Prostate gland (tissue), 2 donors: ENCODE measurements around the gene NR6A1.

Experiments used
- POLR2A ChIP-seq: fragments of 450-650 bp; IDR thresholded peaks from one replicate; pipeline ENCODE4 v1.6.1; 2016; ENCODE audit warnings: antibody characterized with exemption, mild to moderate bottlenecking
- TF ChIP-seq, protein P1 (sequence below), 4 experiments: fragments of 200-600 bp in 2 of 4; fragments of 450-650 bp in 2 of 4; sonication (generic) in 2 of 4; IDR thresholded peaks; 1 replicate in 3 of 4; 2 replicates in 1 of 4; pipeline ENCODE4 v1.5.1; 2016 to 2019; ENCODE audit warnings: antibody characterized with exemption in 4 of 4, mild to moderate bottlenecking in 2 of 4, moderate library complexity in 2 of 4

DNA sequence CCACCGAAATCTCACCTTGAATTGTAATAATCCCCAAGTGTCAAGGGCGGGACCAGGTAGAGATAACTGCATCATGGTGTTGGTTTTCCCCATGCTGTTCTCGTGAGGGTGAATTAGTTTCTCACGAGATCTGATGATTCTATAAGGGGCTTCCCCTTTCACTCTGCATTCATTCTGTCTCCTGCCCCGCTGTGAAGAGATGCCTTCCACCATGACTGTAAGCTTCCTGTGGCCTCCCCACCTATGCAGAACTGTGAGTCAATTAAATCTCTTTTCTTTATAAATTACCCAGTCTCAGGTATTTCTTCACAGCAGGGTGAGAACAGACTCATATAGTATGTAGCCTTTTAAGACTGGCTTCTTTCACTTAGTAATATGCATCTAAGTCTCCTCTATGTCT is 135.8 kb downstream of the NR6A1 start:
- TF ChIP-seq, protein P1, sequence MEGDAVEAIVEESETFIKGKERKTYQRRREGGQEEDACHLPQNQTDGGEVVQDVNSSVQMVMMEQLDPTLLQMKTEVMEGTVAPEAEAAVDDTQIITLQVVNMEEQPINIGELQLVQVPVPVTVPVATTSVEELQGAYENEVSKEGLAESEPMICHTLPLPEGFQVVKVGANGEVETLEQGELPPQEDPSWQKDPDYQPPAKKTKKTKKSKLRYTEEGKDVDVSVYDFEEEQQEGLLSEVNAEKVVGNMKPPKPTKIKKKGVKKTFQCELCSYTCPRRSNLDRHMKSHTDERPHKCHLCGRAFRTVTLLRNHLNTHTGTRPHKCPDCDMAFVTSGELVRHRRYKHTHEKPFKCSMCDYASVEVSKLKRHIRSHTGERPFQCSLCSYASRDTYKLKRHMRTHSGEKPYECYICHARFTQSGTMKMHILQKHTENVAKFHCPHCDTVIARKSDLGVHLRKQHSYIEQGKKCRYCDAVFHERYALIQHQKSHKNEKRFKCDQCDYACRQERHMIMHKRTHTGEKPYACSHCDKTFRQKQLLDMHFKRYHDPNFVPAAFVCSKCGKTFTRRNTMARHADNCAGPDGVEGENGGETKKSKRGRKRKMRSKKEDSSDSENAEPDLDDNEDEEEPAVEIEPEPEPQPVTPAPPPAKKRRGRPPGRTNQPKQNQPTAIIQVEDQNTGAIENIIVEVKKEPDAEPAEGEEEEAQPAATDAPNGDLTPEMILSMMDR (IDR thresholded peaks at IDR 0.05): no peak
- no peak for TF ChIP-seq POLR2A
